Renal pelvis (tissue), 12 donors: ENCODE results near the gene MRGPRE. TPM values are rescaled to one million over a fixed set of nuclear protein-coding genes. Genes with fewer than 3 reads are reported as not detected.
"Not testable (repeated sequence)": the region's sequence is repeated elsewhere in the genome, so short reads cannot be mapped to it uniquely, and the experiment has no call there.

Experiments used
- DNase-seq: peaks from one replicate; pipeline ENCODE4 v3.0.0-alpha.2; 2013
- long read RNA-seq, 16 experiments: transcript quantifications; one replicate each; lab custom pipeline, GENCODE V29; 2026
- polyA plus RNA-seq, 3 donors: library from polyadenylated mRNA; unstranded; fragments of 120-200 nt; gene quantifications; one replicate each; pipeline ENCODE4 v1.2.1, GENCODE V29; 2013; ENCODE audit not compliant: insufficient read length in 3 of 3

MRGPRE gene
- polyA plus RNA-seq = not detected
- long read RNA-seq, donor 1 = 0 reads
- long read RNA-seq, donor 2 = 0 reads
- long read RNA-seq, donor 3 = 0 reads
- long read RNA-seq, donor 4 = 0 reads
- long read RNA-seq, donor 5 = 0 reads
- long read RNA-seq, donor 6 = 0 reads
- long read RNA-seq, donor 7 = 0 reads
- long read RNA-seq, donor 8 = 0 reads
- long read RNA-seq, donor 9 = 0 reads
- long read RNA-seq, donor 10 = 0 reads
- long read RNA-seq, donor 11 = 0 reads
- long read RNA-seq, donor 12 = 0 reads
- long read RNA-seq, donor 13 = 0 reads
- long read RNA-seq, donor 14 = 0 reads
- long read RNA-seq, donor 15 = 0 reads
- long read RNA-seq, donor 16 = 0 reads

- no peak for DNase-seq
Measured at GRCh38 chr11:3231851-3232744, at the start of gene MRGPRE. Gene MRGPRE, minus strand, starts transcription at chr11:3232417. Its CDS starts 3,618 bp downstream, at chr11:3228799.

GRCh38 chr11:3281146-3281545 lies 48.9 kb upstream of the MRGPRE start:
- DNase-seq = not testable (repeated sequence)

- not testable (repeated sequence) for DNase-seq
Measured at GRCh38 chr11:3280662-3281061, 48.4 kb upstream of the MRGPRE start.

- not testable (repeated sequence) for DNase-seq
Measured at GRCh38 chr11:3278922-3279321, 46.7 kb upstream of the MRGPRE start.

GRCh38 chr11:3273629-3274028 lies 41.4 kb upstream of the MRGPRE start:
- DNase-seq = not testable (repeated sequence)

GRCh38 chr11:3262548-3262947 lies 30.3 kb upstream of the MRGPRE start:
- not testable (repeated sequence) for DNase-seq

GRCh38 chr11:3261831-3262230 lies 29.6 kb upstream of the MRGPRE start:
- not testable (repeated sequence) for DNase-seq

GRCh38 chr11:3257509-3257908 lies 25.3 kb upstream of the MRGPRE start:
- not testable (repeated sequence) for DNase-seq

GRCh38 chr11:3255241-3255640 lies 23.0 kb upstream of the MRGPRE start:
- DNase-seq = not testable (repeated sequence)

- not testable (repeated sequence) for DNase-seq
Measured at GRCh38 chr11:3254773-3255172, 22.6 kb upstream of the MRGPRE start.

- DNase-seq = no peak
Measured at GRCh38 chr11:3245071-3245470, 12.9 kb upstream of the MRGPRE start.

GRCh38 chr11:3243880-3244279 lies 11.7 kb upstream of the MRGPRE start:
- DNase-seq = no peak

- no peak for DNase-seq
Measured at GRCh38 chr11:3237119-3237518, 4.9 kb upstream of the MRGPRE start.

- no peak for DNase-seq
Measured at GRCh38 chr11:3234846-3235245, 2.6 kb upstream of the MRGPRE start.

GRCh38 chr11:3232956-3233355 lies 739 bp upstream of the MRGPRE start:
- DNase-seq = no peak

- no peak for DNase-seq
Measured at GRCh38 chr11:3231550-3231850, 717 bp downstream of the MRGPRE start.

GRCh38 chr11:3230636-3231549 lies 1.3 kb downstream of the MRGPRE start:
- DNase-seq = no peak

- no peak for DNase-seq
Measured at GRCh38 chr11:3229673-3230630, 2.3 kb downstream of the MRGPRE start.

- no peak for DNase-seq
Measured at GRCh38 chr11:3228445-3228829, 3.8 kb downstream of the MRGPRE start.

- no peak for DNase-seq
Measured at GRCh38 chr11:3227568-3228444, 4.4 kb downstream of the MRGPRE start.
